Duodenal mucosa (tissue), 2 donors: ENCODE measurements around the gene CTBS.

Experiments
- H3K27ac ChIP-seq: one replicate; pipeline ENCODE4 v1.7.0; 2013; ENCODE audit warnings: low read depth, low read length
- H3K27me3 ChIP-seq, 2 donors: one replicate each; pipeline ENCODE4 v1.7.0; 2013; ENCODE audit warnings: low read length in 2 of 2, control low read depth in 1 of 2; ENCODE audit not compliant: insufficient read depth in 2 of 2, control insufficient read depth in 1 of 2
- H3K36me3 ChIP-seq, 2 donors: one replicate each; pipeline ENCODE4 v1.7.0; 2013; ENCODE audit warnings: low read length in 2 of 2, control low read depth in 1 of 2; ENCODE audit not compliant: insufficient read depth in 2 of 2, control insufficient read depth in 1 of 2
- H3K4me1 ChIP-seq, 2 donors: one replicate each; pipeline ENCODE4 v1.7.0; 2013; ENCODE audit warnings: low read length in 2 of 2, control low read depth in 1 of 2; ENCODE audit not compliant: insufficient read depth in 2 of 2, control insufficient read depth in 1 of 2
- H3K4me3 ChIP-seq, 2 donors: one replicate each; pipeline ENCODE4 v1.7.0; 2013; ENCODE audit warnings: low read length in 2 of 2, low read depth in 1 of 2
- H3K9ac ChIP-seq, 2 donors: one replicate each; pipeline ENCODE4 v1.7.0; 2013; ENCODE audit warnings: low read length in 2 of 2, low read depth in 1 of 2
- H3K9me3 ChIP-seq, 2 donors: one replicate each; pipeline ENCODE4 v1.7.0; 2013; ENCODE audit warnings: low read length in 2 of 2, control low read depth in 1 of 2; ENCODE audit not compliant: control insufficient read depth in 1 of 2

CTBS gene

GRCh38 chr1:84573967-84574842 is at the start of gene CTBS:
CTBS (minus strand) TSS chr1:84574440; CDS start chr1:84574415, 25 bp downstream.
- Histone ChIP-seq H3K4me1 (peaks cover 16 to 26% of the 10 kb centered on the region in 2 donors), H3K36me3 (peaks cover 3 to 11% of the 10 kb centered on the region in 2 donors), H3K9me3 (no peaks in the 10 kb centered on the region), H3K27me3 (no peaks in the 10 kb centered on the region), H3K4me3 (peak within 1 kb of the TSS; percentile 76 to 92), H3K9ac (peak within 1 kb of the TSS; percentile 90 to 96), H3K27ac (peak within 1 kb of the TSS; percentile 98)

GRCh38 chr1:84621553-84621952 is 47.3 kb upstream of the CTBS start:
- Histone ChIP-seq H3K9me3 (no peaks in the 10 kb centered on the region), H3K27ac (no peak overlapping the region), H3K36me3 (no peaks in the 10 kb centered on the region), H3K27me3 (no peaks in the 10 kb centered on the region), H3K9ac (peak overlapping the region in 1 of 2 donors; percentile 73), H3K4me3 (no peak overlapping the region), H3K4me1 (peaks cover 4 to 8% of the 10 kb centered on the region in 2 donors)

GRCh38 chr1:84620720-84621313 is 46.6 kb upstream of the CTBS start:
- H3K9ac ChIP-seq = peak overlapping the region; percentile 73 to 89
- no peaks in the 10 kb centered on the region for H3K27me3 ChIP-seq
- no peak overlapping the region for H3K27ac ChIP-seq
- H3K4me1 ChIP-seq = peaks cover 4 to 8% of the 10 kb centered on the region in 2 donors
- H3K4me3 ChIP-seq = peak overlapping the region; percentile 75 to 90
- H3K36me3 ChIP-seq = no peaks in the 10 kb centered on the region
- no peaks in the 10 kb centered on the region for H3K9me3 ChIP-seq

GRCh38 chr1:84619383-84620102 is 45.3 kb upstream of the CTBS start:
- no peak overlapping the region for H3K4me3 ChIP-seq
- H3K9me3 ChIP-seq = peaks cover 2 to 3% of the 10 kb centered on the region in 2 donors
- no peak overlapping the region for H3K27ac ChIP-seq
- no peak overlapping the region for H3K9ac ChIP-seq
- no peaks in the 10 kb centered on the region for H3K27me3 ChIP-seq
- H3K4me1 ChIP-seq = peaks cover 4 to 8% of the 10 kb centered on the region in 2 donors
- H3K36me3 ChIP-seq = no peaks in the 10 kb centered on the region

GRCh38 chr1:84617349-84617748 is 43.1 kb upstream of the CTBS start:
- H3K27me3 ChIP-seq = no peaks in the 10 kb centered on the region
- no peak overlapping the region for H3K27ac ChIP-seq
- peaks cover 9 to 12% of the 10 kb centered on the region in 2 donors for H3K9me3 ChIP-seq
- peaks cover 4 to 8% of the 10 kb centered on the region in 2 donors for H3K4me1 ChIP-seq
- no peak overlapping the region for H3K4me3 ChIP-seq
- H3K9ac ChIP-seq = no peak overlapping the region
- no peaks in the 10 kb centered on the region for H3K36me3 ChIP-seq

GRCh38 chr1:84615790-84616189 is 41.5 kb upstream of the CTBS start:
- Histone ChIP-seq H3K9me3 (peaks cover 9 to 12% of the 10 kb centered on the region in 2 donors), H3K36me3 (no peaks in the 10 kb centered on the region), H3K4me3 (no peak overlapping the region), H3K27me3 (no peaks in the 10 kb centered on the region), H3K4me1 (peaks cover 4 to 8% of the 10 kb centered on the region in 2 donors), H3K27ac (no peak overlapping the region), H3K9ac (no peak overlapping the region)

GRCh38 chr1:84613887-84614286 is 39.6 kb upstream of the CTBS start:
- H3K4me3 ChIP-seq = no peak overlapping the region
- H3K9ac ChIP-seq = no peak overlapping the region
- no peaks in the 10 kb centered on the region for H3K4me1 ChIP-seq
- H3K27me3 ChIP-seq = no peaks in the 10 kb centered on the region
- H3K36me3 ChIP-seq = no peaks in the 10 kb centered on the region
- H3K9me3 ChIP-seq = peaks cover 9 to 12% of the 10 kb centered on the region in 2 donors
- H3K27ac ChIP-seq = no peak overlapping the region

GRCh38 chr1:84613026-84613425 is 38.8 kb upstream of the CTBS start:
- H3K36me3 ChIP-seq = no peaks in the 10 kb centered on the region
- H3K4me1 ChIP-seq = no peaks in the 10 kb centered on the region
- no peak overlapping the region for H3K4me3 ChIP-seq
- peaks cover 9 to 12% of the 10 kb centered on the region in 2 donors for H3K9me3 ChIP-seq
- H3K9ac ChIP-seq = no peak overlapping the region
- H3K27ac ChIP-seq = no peak overlapping the region
- no peaks in the 10 kb centered on the region for H3K27me3 ChIP-seq

- H3K4me1 ChIP-seq = no peaks in the 10 kb centered on the region
- H3K27me3 ChIP-seq = no peaks in the 10 kb centered on the region
- H3K9me3 ChIP-seq = peaks cover 9 to 12% of the 10 kb centered on the region in 2 donors
- H3K9ac ChIP-seq = no peak overlapping the region
- H3K4me3 ChIP-seq = no peak overlapping the region
- no peak overlapping the region for H3K27ac ChIP-seq
- no peaks in the 10 kb centered on the region for H3K36me3 ChIP-seq
These were observed 37.6 kb upstream of the CTBS start for GRCh38 chr1:84611796-84612195.

GRCh38 chr1:84611091-84611490 is 36.9 kb upstream of the CTBS start:
- peaks cover 13 to 19% of the 10 kb centered on the region in 2 donors for H3K9me3 ChIP-seq
- no peak overlapping the region for H3K4me3 ChIP-seq
- no peaks in the 10 kb centered on the region for H3K27me3 ChIP-seq
- no peak overlapping the region for H3K9ac ChIP-seq
- H3K36me3 ChIP-seq = no peaks in the 10 kb centered on the region
- no peaks in the 10 kb centered on the region for H3K4me1 ChIP-seq
- no peak overlapping the region for H3K27ac ChIP-seq
